Lower leg skin (tissue), 3 donors: ENCODE data around the gene CCDC27.

Experiments used
- POLR2A ChIP-seq, 2 donors: fragments of 450-650 bp; IDR thresholded peaks; one replicate each; pipeline ENCODE4 v1.6.1; 2016 to 2017; ENCODE audit warnings: antibody characterized with exemption in 2 of 2, mild to moderate bottlenecking in 1 of 2, moderate library complexity in 1 of 2
- TF ChIP-seq, protein P1 (sequence below), 3 donors: fragments of 450-650 bp; IDR thresholded peaks; one replicate each; pipeline ENCODE4 v1.5.1; 2016; ENCODE audit warnings: antibody characterized with exemption in 3 of 3, mild to moderate bottlenecking in 3 of 3, moderate library complexity in 2 of 3

DNA sequence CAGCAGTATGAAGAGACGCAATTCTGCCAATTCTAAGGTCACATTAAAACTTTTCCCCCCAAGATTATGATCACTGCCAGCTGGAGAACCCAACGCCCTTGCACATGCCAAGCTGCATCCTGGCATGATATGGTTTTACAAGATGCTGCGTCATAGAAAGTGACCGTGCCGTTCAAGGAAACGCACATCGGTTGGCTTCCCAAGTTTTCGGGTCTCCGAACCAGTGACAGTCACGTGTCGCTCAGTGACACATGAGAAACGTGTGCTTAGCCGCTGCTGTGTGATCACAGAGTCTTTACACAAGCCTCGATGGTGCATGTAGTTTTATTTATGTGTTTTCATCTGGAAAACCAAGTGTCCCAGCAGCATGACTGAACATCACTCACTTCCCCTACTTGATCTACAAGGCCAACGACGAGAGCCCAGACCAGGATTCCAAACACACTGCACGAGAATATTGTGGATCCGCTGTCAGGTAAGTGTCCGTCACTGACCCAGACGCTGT is 27.7 kb downstream of the CCDC27 start:
- TF ChIP-seq, protein P1, sequence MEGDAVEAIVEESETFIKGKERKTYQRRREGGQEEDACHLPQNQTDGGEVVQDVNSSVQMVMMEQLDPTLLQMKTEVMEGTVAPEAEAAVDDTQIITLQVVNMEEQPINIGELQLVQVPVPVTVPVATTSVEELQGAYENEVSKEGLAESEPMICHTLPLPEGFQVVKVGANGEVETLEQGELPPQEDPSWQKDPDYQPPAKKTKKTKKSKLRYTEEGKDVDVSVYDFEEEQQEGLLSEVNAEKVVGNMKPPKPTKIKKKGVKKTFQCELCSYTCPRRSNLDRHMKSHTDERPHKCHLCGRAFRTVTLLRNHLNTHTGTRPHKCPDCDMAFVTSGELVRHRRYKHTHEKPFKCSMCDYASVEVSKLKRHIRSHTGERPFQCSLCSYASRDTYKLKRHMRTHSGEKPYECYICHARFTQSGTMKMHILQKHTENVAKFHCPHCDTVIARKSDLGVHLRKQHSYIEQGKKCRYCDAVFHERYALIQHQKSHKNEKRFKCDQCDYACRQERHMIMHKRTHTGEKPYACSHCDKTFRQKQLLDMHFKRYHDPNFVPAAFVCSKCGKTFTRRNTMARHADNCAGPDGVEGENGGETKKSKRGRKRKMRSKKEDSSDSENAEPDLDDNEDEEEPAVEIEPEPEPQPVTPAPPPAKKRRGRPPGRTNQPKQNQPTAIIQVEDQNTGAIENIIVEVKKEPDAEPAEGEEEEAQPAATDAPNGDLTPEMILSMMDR (IDR thresholded peaks at IDR 0.05): no peak
- no peak for TF ChIP-seq POLR2A (IDR thresholded peaks at IDR 0.05)
